ENCODE results near the gene GMPPA. TPM values are rescaled to one million over a fixed set of nuclear protein-coding genes. Genes with fewer than 3 reads are reported as not detected.

GMPPA gene
- polyA plus RNA-seq, 2 of the 4 experiments (the other 2 are of a cell fraction) = 36.2 to 46.2 TPM

DNA sequence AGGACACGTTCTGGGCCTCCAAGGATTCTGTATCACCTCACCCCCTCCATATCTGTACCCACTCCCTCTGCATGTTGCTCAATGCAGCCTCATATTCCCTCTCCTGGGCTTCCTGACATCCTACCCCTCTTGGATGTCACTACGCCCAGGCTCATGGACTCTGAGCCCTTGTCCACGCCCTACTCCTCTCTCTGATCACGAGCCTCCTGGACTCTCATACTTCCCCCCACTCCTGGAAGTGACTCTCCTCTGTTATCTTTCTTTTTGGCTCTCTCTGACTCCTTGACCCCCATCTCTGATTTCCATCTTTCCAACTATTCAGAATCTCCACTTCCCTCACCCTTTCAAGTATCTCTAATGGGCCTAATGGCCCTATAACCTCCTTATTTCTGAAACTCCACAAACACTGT is 47.3 kb downstream of the GMPPA start:
- DNase-seq (ENCODE audit: low read depth in 1 of 2, low spot score in 1 of 2) = no peak
- ChIA-PET POLR2A (no interaction called here), CTCF (interaction anchor here (7.9 to 79.1 kb wide), 3 partner anchors 16 to 76 kb away, joined by 77 to 3291 read pairs (median 164); partner anchors contain the start of genes ASIC4, GMPPA and SPEG)
- ATAC-seq = no peak
- no peak for FAIRE-seq
- Histone ChIP-seq H3K4me2 (no peak overlapping the region), H3K4me1 (peaks cover 12% of the 10 kb centered on the region), H3K4me3 (no peak overlapping the region), H3K27ac (no peak overlapping the region), H3K9me3 (no peaks in the 10 kb centered on the region)
- 1% methylated on average over 4 of the region's 4 CpGs for WGBS (ENCODE audit: missing lambda C conversion rate)
- TF ChIP-seq JUN (IDR thresholded peaks at IDR 0.05) (no peak), FOXS1 (CRISPR knock-in tag; IDR thresholded peaks at IDR 0.05) (no peak), CBX2 (IDR thresholded peaks at IDR 0.05; ENCODE audit: borderline replicate concordance, low read depth) (no peak), ZC3H11A (IDR thresholded peaks at IDR 0.05) (no peak), MYC (IDR thresholded peaks at IDR 0.05; ENCODE audit: borderline replicate concordance, low read length) (no peak), CEBPB (IDR thresholded peaks at IDR 0.05) (no peak), MAFK (IDR thresholded peaks at IDR 0.05; ENCODE audit: partially characterized antibody) (no peak), MAZ (IDR thresholded peaks at IDR 0.05; ENCODE audit: borderline replicate concordance, low read depth, low read length) (no peak)
- TF ChIP-seq, protein P1, sequence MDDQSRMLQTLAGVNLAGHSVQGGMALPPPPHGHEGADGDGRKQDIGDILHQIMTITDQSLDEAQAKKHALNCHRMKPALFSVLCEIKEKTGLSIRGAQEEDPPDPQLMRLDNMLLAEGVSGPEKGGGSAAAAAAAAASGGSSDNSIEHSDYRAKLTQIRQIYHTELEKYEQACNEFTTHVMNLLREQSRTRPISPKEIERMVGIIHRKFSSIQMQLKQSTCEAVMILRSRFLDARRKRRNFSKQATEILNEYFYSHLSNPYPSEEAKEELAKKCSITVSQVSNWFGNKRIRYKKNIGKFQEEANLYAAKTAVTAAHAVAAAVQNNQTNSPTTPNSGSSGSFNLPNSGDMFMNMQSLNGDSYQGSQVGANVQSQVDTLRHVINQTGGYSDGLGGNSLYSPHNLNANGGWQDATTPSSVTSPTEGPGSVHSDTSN (IDR thresholded peaks at IDR 0.05) = no peak

- H3K4me2 ChIP-seq = no peak overlapping the region
- WGBS (ENCODE audit: missing lambda C conversion rate) = 77% methylated on average over 10 of the region's 26 CpGs
- H3K4me3 ChIP-seq = no peak overlapping the region
- TF ChIP-seq TP53 (CRISPR knock-in tag; IDR thresholded peaks at IDR 0.05) = no peak
- TF ChIP-seq HOXA7 (CRISPR knock-in tag; IDR thresholded peaks at IDR 0.05) = no peak
- no peak for TF ChIP-seq CEBPB (IDR thresholded peaks at IDR 0.05)
- TF ChIP-seq EP300 (IDR thresholded peaks at IDR 0.05) = no peak
- TF ChIP-seq SREBF2 (IDR thresholded peaks at IDR 0.05) = no peak
- TF ChIP-seq, protein P2, sequence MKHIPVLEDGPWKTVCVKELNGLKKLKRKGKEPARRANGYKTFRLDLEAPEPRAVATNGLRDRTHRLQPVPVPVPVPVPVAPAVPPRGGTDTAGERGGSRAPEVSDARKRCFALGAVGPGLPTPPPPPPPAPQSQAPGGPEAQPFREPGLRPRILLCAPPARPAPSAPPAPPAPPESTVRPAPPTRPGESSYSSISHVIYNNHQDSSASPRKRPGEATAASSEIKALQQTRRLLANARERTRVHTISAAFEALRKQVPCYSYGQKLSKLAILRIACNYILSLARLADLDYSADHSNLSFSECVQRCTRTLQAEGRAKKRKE (CRISPR knock-in tag; IDR thresholded peaks at IDR 0.05; ENCODE audit: low read depth) = no peak
- no peak for TF ChIP-seq FOXS1 (CRISPR knock-in tag; IDR thresholded peaks at IDR 0.05)
- TF ChIP-seq, protein P3, sequence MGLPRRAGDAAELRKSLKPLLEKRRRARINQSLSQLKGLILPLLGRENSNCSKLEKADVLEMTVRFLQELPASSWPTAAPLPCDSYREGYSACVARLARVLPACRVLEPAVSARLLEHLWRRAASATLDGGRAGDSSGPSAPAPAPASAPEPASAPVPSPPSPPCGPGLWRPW (IDR thresholded peaks at IDR 0.05) = no peak
- no peak for TF ChIP-seq JUNB (IDR thresholded peaks at IDR 0.05)
- TF ChIP-seq, protein P4, sequence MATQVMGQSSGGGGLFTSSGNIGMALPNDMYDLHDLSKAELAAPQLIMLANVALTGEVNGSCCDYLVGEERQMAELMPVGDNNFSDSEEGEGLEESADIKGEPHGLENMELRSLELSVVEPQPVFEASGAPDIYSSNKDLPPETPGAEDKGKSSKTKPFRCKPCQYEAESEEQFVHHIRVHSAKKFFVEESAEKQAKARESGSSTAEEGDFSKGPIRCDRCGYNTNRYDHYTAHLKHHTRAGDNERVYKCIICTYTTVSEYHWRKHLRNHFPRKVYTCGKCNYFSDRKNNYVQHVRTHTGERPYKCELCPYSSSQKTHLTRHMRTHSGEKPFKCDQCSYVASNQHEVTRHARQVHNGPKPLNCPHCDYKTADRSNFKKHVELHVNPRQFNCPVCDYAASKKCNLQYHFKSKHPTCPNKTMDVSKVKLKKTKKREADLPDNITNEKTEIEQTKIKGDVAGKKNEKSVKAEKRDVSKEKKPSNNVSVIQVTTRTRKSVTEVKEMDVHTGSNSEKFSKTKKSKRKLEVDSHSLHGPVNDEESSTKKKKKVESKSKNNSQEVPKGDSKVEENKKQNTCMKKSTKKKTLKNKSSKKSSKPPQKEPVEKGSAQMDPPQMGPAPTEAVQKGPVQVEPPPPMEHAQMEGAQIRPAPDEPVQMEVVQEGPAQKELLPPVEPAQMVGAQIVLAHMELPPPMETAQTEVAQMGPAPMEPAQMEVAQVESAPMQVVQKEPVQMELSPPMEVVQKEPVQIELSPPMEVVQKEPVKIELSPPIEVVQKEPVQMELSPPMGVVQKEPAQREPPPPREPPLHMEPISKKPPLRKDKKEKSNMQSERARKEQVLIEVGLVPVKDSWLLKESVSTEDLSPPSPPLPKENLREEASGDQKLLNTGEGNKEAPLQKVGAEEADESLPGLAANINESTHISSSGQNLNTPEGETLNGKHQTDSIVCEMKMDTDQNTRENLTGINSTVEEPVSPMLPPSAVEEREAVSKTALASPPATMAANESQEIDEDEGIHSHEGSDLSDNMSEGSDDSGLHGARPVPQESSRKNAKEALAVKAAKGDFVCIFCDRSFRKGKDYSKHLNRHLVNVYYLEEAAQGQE (IDR thresholded peaks at IDR 0.05) = no peak
- TF ChIP-seq HMGXB4 (CRISPR knock-in tag; IDR thresholded peaks at IDR 0.05; ENCODE audit: borderline replicate concordance) = no peak
- no peak for TF ChIP-seq HDAC2 (IDR thresholded peaks at IDR 0.05)
- H3K27ac ChIP-seq = no peak overlapping the region
- POLR2A ChIA-PET = no interaction called here
- no peak for FAIRE-seq
- CTCF ChIA-PET = interaction anchor here (1.0 to 5.8 kb wide), 2 partner anchors 13 to 94 kb away, joined by 3 to 51 read pairs; no protein-coding TSS in a partner anchor
- no peak for DNase-seq (ENCODE audit: low read depth in 1 of 2, low spot score in 1 of 2)
- H3K9me3 ChIP-seq = no peaks in the 10 kb centered on the region
- H3K4me1 ChIP-seq = peaks cover 16% of the 10 kb centered on the region
- ATAC-seq = no peak
Observed at GRCh38 chr2:219547621-219548020, 48.9 kb downstream of the GMPPA start.

Data from A549 (cell line).